Activated effector memory CD4-positive, alpha-beta T cell treated with anti-CD3 and anti-CD28 coated beads, Interleukin-2, amount 50 U/mL, for 16 hours (primary cell): Measurements from ENCODE around the gene IL17B.
A peak's percentile ranks its signal among the peaks of the same experiment; 100 is the strongest.

ENCODE experiments used
- DNase-seq: peaks from one replicate; pipeline ENCODE4 v3.0.0-alpha.2; 2020

IL17B gene

GRCh38 chr5:149376104-149376503 is 3.0 kb downstream of the IL17B start:
- no peak for DNase-seq

GRCh38 chr5:149375434-149375833 is 3.7 kb downstream of the IL17B start:
- no peak for DNase-seq

- no peak for DNase-seq
Measured at GRCh38 chr5:149374801-149375200, 4.3 kb downstream of the IL17B start.

- DNase-seq, result no peak
Measured at GRCh38 chr5:149374303-149374702, 4.8 kb downstream of the IL17B start.

- DNase-seq, result no peak
Measured at GRCh38 chr5:149372932-149373331, 6.2 kb downstream of the IL17B start.

- no peak for DNase-seq
Measured at GRCh38 chr5:149372076-149372795, 6.9 kb downstream of the IL17B start.

GRCh38 chr5:149371296-149371962 is 7.7 kb downstream of the IL17B start:
- peak; percentile 87 for DNase-seq

- no peak for DNase-seq
Measured at GRCh38 chr5:149370878-149371277, 8.2 kb downstream of the IL17B start.

- DNase-seq, result no peak
Measured at GRCh38 chr5:149367972-149368645, 11.0 kb downstream of the IL17B start.

- peak; percentile 81 for DNase-seq
Measured at GRCh38 chr5:149367249-149367971, 11.7 kb downstream of the IL17B start.

GRCh38 chr5:149366169-149366729 is 12.8 kb downstream of the IL17B start:
- no peak for DNase-seq

GRCh38 chr5:149365418-149365817 is 13.7 kb downstream of the IL17B start:
- DNase-seq, result no peak

GRCh38 chr5:149364719-149365118 is 14.4 kb downstream of the IL17B start:
- DNase-seq, result no peak

GRCh38 chr5:149363936-149364335 is 15.2 kb downstream of the IL17B start:
- no peak for DNase-seq

GRCh38 chr5:149363358-149363757 is 15.7 kb downstream of the IL17B start:
- DNase-seq, result no peak

GRCh38 chr5:149362541-149362940 is 16.6 kb downstream of the IL17B start:
- no peak for DNase-seq

GRCh38 chr5:149360272-149360671 is 18.8 kb downstream of the IL17B start:
- no peak for DNase-seq

GRCh38 chr5:149358868-149359495 is 20.1 kb downstream of the IL17B start:
- no peak for DNase-seq

GRCh38 chr5:149358294-149358651 is 20.8 kb downstream of the IL17B start:
- DNase-seq, result peak; percentile 77

GRCh38 chr5:149357370-149358293 is 21.5 kb downstream of the IL17B start, which contains the start of gene PCYOX1L:
TSS of gene PCYOX1L (plus strand) at chr5:149358046. CDS start at chr5:149358069, 23 bp downstream.
- DNase-seq, result peak; percentile 100

GRCh38 chr5:149356391-149356790 is 22.7 kb downstream of the IL17B start:
- DNase-seq, result no peak
